NCI-H69 (cell line): ENCODE data around the gene XPNPEP2.

Experiments used
- DNase-seq: peaks from one replicate; lab custom pipeline; 2025; lab: John Stamatoyannopoulos, UW

Gene XPNPEP2, protein sequence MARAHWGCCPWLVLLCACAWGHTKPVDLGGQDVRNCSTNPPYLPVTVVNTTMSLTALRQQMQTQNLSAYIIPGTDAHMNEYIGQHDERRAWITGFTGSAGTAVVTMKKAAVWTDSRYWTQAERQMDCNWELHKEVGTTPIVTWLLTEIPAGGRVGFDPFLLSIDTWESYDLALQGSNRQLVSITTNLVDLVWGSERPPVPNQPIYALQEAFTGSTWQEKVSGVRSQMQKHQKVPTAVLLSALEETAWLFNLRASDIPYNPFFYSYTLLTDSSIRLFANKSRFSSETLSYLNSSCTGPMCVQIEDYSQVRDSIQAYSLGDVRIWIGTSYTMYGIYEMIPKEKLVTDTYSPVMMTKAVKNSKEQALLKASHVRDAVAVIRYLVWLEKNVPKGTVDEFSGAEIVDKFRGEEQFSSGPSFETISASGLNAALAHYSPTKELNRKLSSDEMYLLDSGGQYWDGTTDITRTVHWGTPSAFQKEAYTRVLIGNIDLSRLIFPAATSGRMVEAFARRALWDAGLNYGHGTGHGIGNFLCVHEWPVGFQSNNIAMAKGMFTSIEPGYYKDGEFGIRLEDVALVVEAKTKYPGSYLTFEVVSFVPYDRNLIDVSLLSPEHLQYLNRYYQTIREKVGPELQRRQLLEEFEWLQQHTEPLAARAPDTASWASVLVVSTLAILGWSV

GRCh38 chrX:129738466-129739308 is at the start of gene XPNPEP2:
Gene XPNPEP2, plus strand, starts transcription at chrX:129738979. Its CDS starts 235 bp downstream, at chrX:129739214.
- DNase-seq: no peak

DNA sequence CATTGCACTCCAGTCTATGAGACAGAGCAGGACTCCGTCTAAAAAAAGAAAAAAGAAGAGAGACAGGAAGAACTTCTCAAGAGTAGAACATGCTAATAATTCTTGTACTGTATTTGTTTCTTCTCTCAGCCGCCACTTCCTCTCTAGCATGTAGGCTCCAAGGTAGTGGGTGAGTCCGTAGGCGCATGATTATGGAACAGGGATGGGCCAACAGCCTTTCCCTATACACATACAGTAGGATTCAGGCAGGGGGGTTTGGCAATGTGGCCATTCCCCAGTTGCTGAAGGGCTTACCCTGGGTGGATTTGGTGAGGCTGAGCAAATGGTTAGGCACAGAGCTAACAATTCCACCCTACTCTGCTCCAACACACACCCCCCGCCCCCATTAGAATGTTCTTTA is 49.0 kb upstream of the XPNPEP2 start:
- DNase-seq: no peak

GRCh38 chrX:129690435-129690834 is 48.3 kb upstream of the XPNPEP2 start:
- DNase-seq: no peak

GRCh38 chrX:129693354-129693753 is 45.4 kb upstream of the XPNPEP2 start:
- no peak for DNase-seq

- no peak for DNase-seq
Measured at GRCh38 chrX:129694805-129695204, 44.0 kb upstream of the XPNPEP2 start.

GRCh38 chrX:129695535-129695934 is 43.2 kb upstream of the XPNPEP2 start:
- no peak for DNase-seq

DNA sequence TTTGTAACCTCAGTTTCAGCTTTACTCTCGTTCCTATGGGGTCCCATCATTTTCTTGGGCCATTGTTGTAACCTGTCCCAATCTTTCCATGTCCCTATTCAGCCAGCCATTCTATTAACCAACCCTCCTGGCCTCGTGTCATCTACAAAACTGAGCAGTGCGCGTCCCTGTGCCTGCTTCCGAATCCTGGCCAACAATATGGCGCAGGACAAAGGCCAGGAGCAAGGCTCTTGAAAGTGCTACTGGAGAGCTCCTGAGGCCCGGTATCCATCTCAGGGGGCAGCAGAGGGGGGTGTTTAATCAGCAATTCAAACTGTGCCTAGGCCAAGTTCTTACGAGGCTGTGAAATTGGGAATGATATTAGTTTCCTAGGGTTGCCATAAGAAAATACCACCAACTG is 42.8 kb upstream of the XPNPEP2 start:
- no peak for DNase-seq

- no peak for DNase-seq
Measured at GRCh38 chrX:129696463-129697155, 42.2 kb upstream of the XPNPEP2 start.

GRCh38 chrX:129697204-129697829 is 41.5 kb upstream of the XPNPEP2 start:
- DNase-seq: no peak

DNA sequence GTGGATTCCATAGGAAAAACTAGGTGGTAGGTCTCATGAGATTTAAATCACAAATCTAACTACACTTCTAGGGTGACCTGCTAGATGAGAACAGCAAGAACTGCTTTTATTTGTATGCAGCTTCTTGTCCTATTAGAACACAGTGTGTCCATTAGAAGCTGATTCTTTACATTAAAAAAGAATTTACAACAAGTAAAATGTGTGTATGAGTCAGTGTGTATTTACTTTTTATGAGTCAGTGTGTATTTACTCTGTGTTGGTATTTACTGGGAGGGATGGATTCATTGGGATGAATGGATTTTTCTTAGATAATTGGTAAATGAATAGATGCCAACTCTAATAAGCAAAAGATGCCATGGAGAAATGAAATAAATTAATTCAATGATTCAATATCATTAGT is 40.6 kb upstream of the XPNPEP2 start:
- no peak for DNase-seq

DNA sequence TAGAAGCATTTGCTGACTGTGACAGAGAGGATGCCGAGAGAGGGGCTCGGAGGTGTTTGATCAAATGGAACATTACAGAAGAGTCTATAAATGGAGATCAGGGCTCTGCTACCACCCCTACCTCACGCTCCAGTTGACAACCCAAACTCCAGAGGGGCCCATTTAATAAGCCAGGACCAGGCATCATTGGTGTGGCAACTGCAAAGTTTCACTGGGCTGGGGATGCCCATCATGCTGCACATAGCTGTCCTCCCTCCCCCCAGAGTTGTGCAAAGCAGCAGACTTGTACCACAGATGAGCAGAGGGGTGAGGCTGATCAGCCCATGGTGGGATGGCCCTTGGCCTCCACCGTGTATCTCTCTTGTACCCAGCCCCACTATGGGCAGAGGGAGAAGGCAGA is 38.2 kb upstream of the XPNPEP2 start:
- DNase-seq: no peak

DNA sequence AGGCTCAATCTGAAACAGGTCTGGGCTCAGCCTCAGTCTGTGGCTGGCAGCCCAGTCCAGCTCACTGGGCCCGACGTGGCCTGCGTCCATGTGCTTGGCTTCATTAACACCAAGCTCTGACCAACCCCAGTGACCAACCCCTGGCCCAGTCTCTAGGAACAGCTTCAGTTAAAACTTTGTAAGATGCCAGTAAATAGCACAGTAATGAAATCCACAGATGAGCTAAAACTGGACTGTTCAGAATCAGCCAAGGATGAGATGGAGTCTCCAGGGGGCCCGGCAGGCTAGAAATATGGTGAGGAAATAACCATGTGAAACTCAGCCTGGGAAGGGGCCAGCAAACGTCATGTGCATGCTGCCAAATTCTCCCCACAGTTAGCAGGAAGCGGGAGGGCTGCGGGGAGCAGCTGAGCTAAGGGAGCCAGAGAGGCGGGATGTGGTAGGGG is 37.1 kb upstream of the XPNPEP2 start:
- DNase-seq: no peak

GRCh38 chrX:129704491-129704890 is 34.3 kb upstream of the XPNPEP2 start:
- no peak for DNase-seq

- DNase-seq: no peak
Measured at GRCh38 chrX:129705377-129705925, 33.3 kb upstream of the XPNPEP2 start.

GRCh38 chrX:129705988-129706387 is 32.8 kb upstream of the XPNPEP2 start:
- DNase-seq: no peak

DNA sequence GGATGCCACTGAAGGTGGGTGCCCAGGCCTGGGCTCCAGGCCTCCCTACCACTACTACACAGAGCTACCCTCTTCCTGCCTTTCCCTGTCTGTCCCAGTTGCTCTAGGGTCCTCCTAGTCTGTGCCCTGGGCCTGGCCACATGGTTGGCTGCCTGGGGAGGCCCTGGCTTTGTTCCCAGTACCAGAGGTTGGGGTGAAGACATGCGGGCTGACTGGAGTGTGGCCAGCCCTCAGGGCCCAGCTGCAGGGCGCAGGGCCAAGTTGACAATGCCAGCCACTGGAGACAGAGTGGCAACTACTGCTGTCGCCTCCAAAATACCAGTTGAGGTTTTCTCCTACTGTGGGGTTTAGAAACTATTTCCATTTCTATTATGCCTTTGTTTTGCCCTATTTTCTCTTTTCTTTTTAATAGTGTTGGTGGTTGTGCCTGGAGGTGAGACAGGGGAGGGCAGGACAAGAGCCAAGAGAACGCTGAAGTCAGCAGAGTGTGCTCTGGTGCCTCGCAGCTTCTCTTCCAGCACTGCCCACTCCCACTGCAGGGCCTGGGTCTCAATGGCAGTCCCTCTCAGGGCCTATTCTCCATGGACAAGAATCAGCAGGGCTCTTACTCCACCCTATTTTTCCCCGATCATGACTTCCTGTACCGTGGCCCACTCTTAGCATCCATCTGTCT is 32.2 kb upstream of the XPNPEP2 start:
- DNase-seq: peak; percentile 69

DNA sequence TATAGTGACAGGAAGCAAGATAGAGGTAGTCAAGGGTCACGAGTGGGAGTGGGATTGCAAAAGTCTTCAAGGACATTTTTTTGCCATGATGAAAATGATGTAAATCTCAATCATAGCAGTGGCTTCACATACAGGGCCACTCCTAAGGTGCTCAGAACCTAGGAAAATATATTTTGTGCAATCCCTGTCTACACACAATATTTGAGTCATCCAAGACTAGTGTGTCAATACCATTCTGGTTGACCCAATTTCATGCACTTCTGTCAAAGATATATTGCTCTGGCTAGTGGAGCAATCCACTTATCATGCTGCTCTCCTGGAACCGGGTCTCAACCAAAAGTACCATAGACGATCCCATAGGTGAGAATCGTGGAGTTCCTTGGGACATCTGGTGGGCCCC is 24.2 kb upstream of the XPNPEP2 start:
- no peak for DNase-seq

DNA sequence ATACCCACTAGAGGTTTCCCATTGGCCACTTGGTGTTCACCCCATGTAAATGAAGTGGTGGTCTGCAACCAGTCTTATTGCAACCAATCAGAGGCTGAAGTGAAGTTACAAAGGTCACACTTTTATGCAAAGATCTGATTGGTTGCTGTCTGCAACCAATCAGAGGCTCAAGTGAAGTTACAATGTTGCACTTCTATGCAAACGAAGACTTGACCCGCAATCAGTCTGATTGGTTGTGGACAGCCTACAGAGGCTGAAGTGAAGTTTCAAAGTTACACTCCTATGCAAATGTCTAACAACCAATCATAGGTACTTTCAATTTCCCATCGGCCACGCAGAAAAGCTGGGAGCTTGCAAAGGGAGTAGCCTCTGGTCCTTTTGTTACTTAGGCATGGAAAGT is 22.3 kb upstream of the XPNPEP2 start:
- no peak for DNase-seq

GRCh38 chrX:129717892-129718291 is 20.9 kb upstream of the XPNPEP2 start:
- no peak for DNase-seq

DNA sequence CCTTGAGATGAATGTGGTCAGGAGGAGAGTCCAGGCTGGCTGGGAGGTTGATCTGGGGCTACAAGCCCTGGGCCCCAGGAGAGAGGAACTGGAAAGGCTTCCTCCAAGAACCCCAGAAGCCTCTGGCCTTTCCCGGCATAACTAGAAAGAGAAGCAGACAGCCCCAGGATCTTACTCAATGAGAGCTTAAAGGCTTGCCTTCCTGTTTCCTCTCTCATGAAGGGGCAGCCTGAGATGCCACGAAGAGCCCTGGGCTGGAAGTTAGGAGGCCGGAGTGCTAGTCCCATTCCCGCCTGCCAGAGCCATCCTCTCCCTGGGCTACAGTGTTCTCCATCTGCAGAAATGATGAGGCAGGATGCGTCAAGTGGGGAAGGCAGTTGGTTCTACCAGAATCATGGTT is 20.1 kb upstream of the XPNPEP2 start:
- DNase-seq: no peak

- no peak for DNase-seq
Measured at GRCh38 chrX:129719268-129719667, 19.5 kb upstream of the XPNPEP2 start.
